ENCODE results near the gene FIBIN. TPM values are rescaled to one million over a fixed set of nuclear protein-coding genes. Genes with fewer than 3 reads are reported as not detected.
A peak's percentile ranks its signal among the peaks of the same experiment; 100 is the strongest.
"Not testable (repeated sequence)": the region's sequence is repeated elsewhere in the genome, so short reads cannot be mapped to it uniquely, and the experiment has no call there.

FIBIN gene
- total RNA-seq, 2 donors from 2014 or later, result 153 to 278 TPM

DNA sequence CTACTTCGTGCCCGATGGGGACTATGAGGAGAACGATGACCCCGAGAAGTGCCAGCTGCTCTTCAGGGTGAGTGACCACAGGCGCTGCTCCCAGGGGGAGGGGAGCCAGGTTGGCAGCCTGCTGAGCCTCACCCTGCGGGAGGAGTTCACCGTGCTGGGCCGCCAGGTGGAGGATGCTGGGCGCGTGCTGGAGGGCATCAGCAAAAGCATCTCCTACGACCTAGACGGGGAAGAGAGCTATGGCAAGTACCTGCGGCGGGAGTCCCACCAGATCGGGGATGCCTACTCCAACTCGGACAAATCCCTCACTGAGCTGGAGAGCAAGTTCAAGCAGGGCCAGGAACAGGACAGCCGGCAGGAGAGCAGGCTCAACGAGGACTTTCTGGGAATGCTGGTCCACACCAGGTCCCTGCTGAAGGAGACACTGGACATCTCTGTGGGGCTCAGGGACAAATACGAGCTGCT, 751 bp downstream of the FIBIN start:
- H3K4me1 ChIP-seq (ENCODE audit: control insufficient read depth in 1 of 2, low read depth in 2 of 2), result peaks cover 20 to 34% of the 10 kb centered on the region in 2 donors
- DNase-seq (ENCODE audit: low spot score) (no peak), ATAC-seq (ENCODE audit: insufficient number of reproducible peaks, low FRiP score, low read depth) (no peak)
- no peaks in the 10 kb centered on the region for H3K9me3 ChIP-seq
- peak overlapping the region; percentile 94 to 98 for H3K27ac ChIP-seq
- TF ChIP-seq CTCF (IDR thresholded peaks at IDR 0.05), result no peak
- no peaks in the 10 kb centered on the region for H3K27me3 ChIP-seq (replicated peaks; ENCODE audit: insufficient read depth)
- peaks cover 3% of the 10 kb centered on the region for H3K36me3 ChIP-seq
- H3K4me3 ChIP-seq, result peak overlapping the region; percentile 95

DNA sequence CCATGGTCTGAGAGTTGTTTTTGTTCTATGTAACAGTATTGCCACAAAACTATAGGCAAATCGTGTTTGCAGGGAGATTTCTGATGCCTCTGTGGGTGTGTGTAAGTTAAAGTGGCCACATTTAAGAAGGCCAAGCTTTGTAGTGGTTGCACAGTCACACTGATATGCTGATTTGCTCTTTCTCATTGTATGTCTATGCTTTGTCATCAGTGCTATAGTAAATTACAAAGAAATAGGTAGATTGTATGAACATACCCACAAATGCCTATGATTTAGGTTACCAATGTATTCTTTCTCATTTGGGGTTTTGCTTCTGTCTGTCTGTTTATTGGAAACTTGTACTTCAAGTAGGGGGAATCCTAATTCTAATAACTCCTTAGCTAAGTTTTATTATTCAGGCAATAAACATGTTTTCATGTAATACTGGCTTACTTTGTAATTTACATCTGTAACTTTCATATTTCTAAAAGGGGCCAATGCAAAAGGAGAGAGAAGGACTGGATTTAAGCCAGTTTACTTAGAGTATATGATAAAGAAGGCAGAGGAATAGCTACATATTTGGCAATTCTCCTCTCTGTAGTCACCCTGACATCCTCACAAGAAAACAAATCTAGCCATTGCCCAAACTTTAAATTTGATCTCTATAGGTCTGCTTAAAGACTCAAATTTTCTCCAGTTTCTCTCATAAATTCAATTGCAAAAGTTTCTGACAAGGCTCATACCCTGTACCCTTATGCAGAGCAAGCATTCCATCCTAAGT, 2.0 kb downstream of the FIBIN start:
- Histone ChIP-seq H3K4me1 (ENCODE audit: control insufficient read depth in 1 of 2, low read depth in 2 of 2) (peaks cover 20 to 33% of the 10 kb centered on the region in 2 donors), H3K27ac (peak overlapping the region; percentile 94 to 98), H3K36me3 (peaks cover 3% of the 10 kb centered on the region), H3K27me3 (replicated peaks; ENCODE audit: insufficient read depth) (no peaks in the 10 kb centered on the region), H3K4me3 (peak overlapping the region; percentile 95), H3K9me3 (no peaks in the 10 kb centered on the region)
- ATAC-seq (ENCODE audit: insufficient number of reproducible peaks, low FRiP score, low read depth), result no peak
- no peak for TF ChIP-seq CTCF (IDR thresholded peaks at IDR 0.05)
- DNase-seq (ENCODE audit: low spot score), result no peak

DNA sequence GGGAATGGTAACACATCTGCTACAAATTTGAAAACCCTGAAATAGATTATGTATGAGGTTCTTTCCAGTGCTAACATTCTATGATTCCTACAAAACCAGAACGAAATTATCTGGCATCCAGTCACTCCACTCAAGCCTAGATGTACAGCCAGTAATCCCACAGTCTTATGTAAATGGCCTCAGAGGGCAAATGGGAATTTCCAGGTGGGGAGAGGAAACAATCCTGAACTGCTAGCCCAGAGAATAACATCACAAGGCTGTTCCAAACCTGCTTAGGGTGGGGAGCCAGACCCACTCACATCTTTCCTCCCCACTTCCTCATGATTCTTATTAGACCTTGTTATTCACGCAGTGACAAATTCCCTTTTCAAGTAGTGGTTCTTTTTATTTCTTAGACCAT, 3.5 kb downstream of the FIBIN start:
- Histone ChIP-seq H3K36me3 (peaks cover 3% of the 10 kb centered on the region), H3K9me3 (no peaks in the 10 kb centered on the region), H3K4me3 (peak overlapping the region; percentile 95), H3K27ac (peak overlapping the region; percentile 94 to 98), H3K27me3 (replicated peaks; ENCODE audit: insufficient read depth) (no peaks in the 10 kb centered on the region), H3K4me1 (ENCODE audit: control insufficient read depth in 1 of 2, low read depth in 2 of 2) (peaks cover 16 to 33% of the 10 kb centered on the region in 2 donors)
- no peak for ATAC-seq (ENCODE audit: insufficient number of reproducible peaks, low FRiP score, low read depth)
- no peak for DNase-seq (ENCODE audit: low spot score)
- no peak for TF ChIP-seq CTCF (IDR thresholded peaks at IDR 0.05)

- ATAC-seq (ENCODE audit: insufficient number of reproducible peaks, low FRiP score, low read depth); H3K4me3 ChIP-seq; H3K36me3 ChIP-seq; DNase-seq (ENCODE audit: low spot score); H3K27me3 ChIP-seq (replicated peaks; ENCODE audit: insufficient read depth); H3K9me3 ChIP-seq: not testable (repeated sequence)
- Histone ChIP-seq H3K4me1 (ENCODE audit: control insufficient read depth in 1 of 2, low read depth in 2 of 2) (peaks cover 7 to 26% of the 10 kb centered on the region in 2 donors), H3K27ac (peak overlapping the region; percentile 57 to 60)
These were observed 7.3 kb downstream of the FIBIN start for GRCh38 chr11:27001136-27001730.

GRCh38 chr11:27002431-27002830, 8.5 kb downstream of the FIBIN start:
- Histone ChIP-seq H3K27me3 (replicated peaks; ENCODE audit: insufficient read depth) (no peaks in the 10 kb centered on the region), H3K4me3 (no peak overlapping the region), H3K27ac (no peak overlapping the region), H3K9me3 (no peaks in the 10 kb centered on the region), H3K36me3 (peaks cover 3% of the 10 kb centered on the region), H3K4me1 (ENCODE audit: control insufficient read depth in 1 of 2, low read depth in 2 of 2) (peaks cover 7 to 26% of the 10 kb centered on the region in 2 donors)
- no peak for TF ChIP-seq CTCF (IDR thresholded peaks at IDR 0.05)
- ATAC-seq (ENCODE audit: insufficient number of reproducible peaks, low FRiP score, low read depth), result no peak
- DNase-seq (ENCODE audit: low spot score), result no peak
